Activated CD8-positive, alpha-beta memory T cell treated with anti-CD3 and anti-CD28 coated beads for 4 hours (primary cell): ENCODE measurements around the gene SAMD5.

ENCODE experiments used
- DNase-seq, 2 donors: peaks; one replicate each; pipeline ENCODE4 v3.0.0-alpha.2; 2020; ENCODE audit warnings: low read depth in 2 of 2

The SAMD5 gene

GRCh38 chr6:147508042-147508865 is at the start of gene SAMD5:
Gene SAMD5 (plus strand): TSS chr6:147508690. CDS start chr6:147508929, 239 bp downstream.
- DNase-seq = no peak

- DNase-seq = no peak
Observed at GRCh38 chr6:147459780-147460179, 48.7 kb upstream of the SAMD5 start.

- DNase-seq = no peak
Observed at GRCh38 chr6:147463651-147464050, 44.8 kb upstream of the SAMD5 start.

- DNase-seq = no peak
Observed at GRCh38 chr6:147467428-147467827, 41.1 kb upstream of the SAMD5 start.

- no peak for DNase-seq
Observed at GRCh38 chr6:147467886-147468285, 40.6 kb upstream of the SAMD5 start.

GRCh38 chr6:147468634-147469033 is 39.9 kb upstream of the SAMD5 start:
- no peak for DNase-seq

- no peak for DNase-seq
Observed at GRCh38 chr6:147479857-147480256, 28.6 kb upstream of the SAMD5 start.

GRCh38 chr6:147486683-147487082 is 21.8 kb upstream of the SAMD5 start:
- no peak for DNase-seq

GRCh38 chr6:147497472-147497871 is 11.0 kb upstream of the SAMD5 start:
- no peak for DNase-seq

GRCh38 chr6:147503587-147503986 is 4.9 kb upstream of the SAMD5 start:
- no peak for DNase-seq

- no peak for DNase-seq
Observed at GRCh38 chr6:147504848-147505247, 3.6 kb upstream of the SAMD5 start.

GRCh38 chr6:147506704-147507114 is 1.8 kb upstream of the SAMD5 start:
- DNase-seq = no peak

GRCh38 chr6:147507162-147508041 is 1.1 kb upstream of the SAMD5 start:
- DNase-seq = no peak

GRCh38 chr6:147508866-147509608 is 547 bp downstream of the SAMD5 start:
- DNase-seq = no peak

- DNase-seq = no peak
Observed at GRCh38 chr6:147509891-147510290, 1.4 kb downstream of the SAMD5 start.

GRCh38 chr6:147510929-147511590 is 2.6 kb downstream of the SAMD5 start:
- no peak for DNase-seq

- DNase-seq = no peak
Observed at GRCh38 chr6:147514831-147515230, 6.3 kb downstream of the SAMD5 start.

GRCh38 chr6:147515327-147515726 is 6.8 kb downstream of the SAMD5 start:
- DNase-seq = no peak

- no peak for DNase-seq
Observed at GRCh38 chr6:147522597-147522996, 14.1 kb downstream of the SAMD5 start.

- DNase-seq = no peak
Observed at GRCh38 chr6:147525519-147526209, 17.2 kb downstream of the SAMD5 start.

GRCh38 chr6:147527197-147527596 is 18.7 kb downstream of the SAMD5 start:
- DNase-seq = no peak
